CD4-positive, CD25-positive, alpha-beta regulatory T cell (primary cell): ENCODE measurements around the gene MED12L. TPM values are rescaled to one million over a fixed set of nuclear protein-coding genes. Genes with fewer than 3 reads are reported as not detected.

Experiments used
- ATAC-seq, 2 donors: fragments of 150-1000 bp; cut with Tn5 transposase; one replicate each; pipeline ENCODE4 v1.10.0; 2021; ENCODE audit warnings: low read depth in 2 of 2, moderate number of reproducible peaks in 2 of 2, moderate library complexity in 1 of 2
- DNase-seq, 3 donors: peaks; one replicate each; pipeline versions ENCODE4 v3.0.0 to v3.0.0-alpha.2; 2012 to 2022; ENCODE audit warnings: mixed read lengths in 1 of 3
- H3K27ac ChIP-seq: one replicate; pipeline ENCODE4 v1.7.0; 2013; ENCODE audit warnings: mild to moderate bottlenecking, low read length; ENCODE audit not compliant: insufficient read depth, poor library complexity, severe bottlenecking
- H3K27me3 ChIP-seq: one replicate; pipeline ENCODE4 v1.7.0; 2013; ENCODE audit warnings: low read length; ENCODE audit not compliant: control insufficient read depth, insufficient read depth
- H3K36me3 ChIP-seq: one replicate; pipeline ENCODE4 v1.7.0; 2013; ENCODE audit warnings: mild to moderate bottlenecking, low read length, moderate library complexity; ENCODE audit not compliant: control insufficient read depth, insufficient read depth
- H3K4me1 ChIP-seq: 2 replicates; pipeline ENCODE4 v1.7.0; 2013; ENCODE audit warnings: mild to moderate bottlenecking, low read length; ENCODE audit not compliant: insufficient read depth, control insufficient read depth, poor library complexity, severe bottlenecking
- H3K4me3 ChIP-seq: one replicate; pipeline ENCODE4 v1.7.0; 2013; ENCODE audit warnings: low read depth, mild to moderate bottlenecking, low read length, moderate library complexity
- H3K9me3 ChIP-seq, 2 experiments: 1 replicate in 1 of 2; 2 replicates in 1 of 2; pipeline ENCODE4 v1.7.0; 2013; ENCODE audit warnings: low read length in 2 of 2, mild to moderate bottlenecking in 1 of 2, moderate library complexity in 1 of 2; ENCODE audit not compliant: control insufficient read depth in 2 of 2
- H3K27ac Mint-ChIP-seq, 3 donors: one replicate each; pipeline ENCODE4 v1.8.0; 2020 to 2022; ENCODE audit warnings: mild to moderate bottlenecking in 3 of 3, mixed read lengths in 3 of 3, moderate library complexity in 2 of 3
- H3K27me3 Mint-ChIP-seq: one replicate; pipeline ENCODE4 v1.8.0; 2022; ENCODE audit warnings: mild to moderate bottlenecking, mixed read lengths
- H3K36me3 Mint-ChIP-seq: one replicate; pipeline ENCODE4 v1.8.0; 2020; ENCODE audit warnings: mixed read lengths
- H3K4me1 Mint-ChIP-seq, 4 donors: one replicate each; pipeline ENCODE4 v1.8.0; 2020 to 2022; ENCODE audit warnings: mixed read lengths in 4 of 4, mild to moderate bottlenecking in 1 of 4
- H3K4me3 Mint-ChIP-seq, 4 donors: one replicate each; pipeline ENCODE4 v1.8.0; 2020 to 2022; ENCODE audit warnings: mild to moderate bottlenecking in 4 of 4, mixed read lengths in 4 of 4, moderate library complexity in 3 of 4
- H3K9me3 Mint-ChIP-seq, 7 donors: one replicate each; pipeline ENCODE4 v1.8.0; 2020 to 2022; ENCODE audit warnings: mixed read lengths in 7 of 7, mild to moderate bottlenecking in 3 of 7, moderate library complexity in 2 of 7
- polyA plus RNA-seq, 4 donors: library from polyadenylated mRNA; unstranded; fragments of 300-500 nt; fragmentation: Illumina TruSeq; gene quantifications; one replicate each; pipeline ENCODE4 v1.2.3, GENCODE V29; 2021
- total RNA-seq: library from RNA; stranded (reverse); gene quantifications from one replicate; pipeline ENCODE4 v1.2.3, GENCODE V29; 2022

The MED12L gene
- total and polyA plus RNA-seq, 5 donors from 2014 or later: 2.7 TPM; not detected in 4

- Histone ChIP-seq H3K4me3 (no peak overlapping the region), H3K27ac (no peak overlapping the region), H3K4me1 (no peaks in the 10 kb centered on the region), H3K9me3 (no peaks in the 10 kb centered on the region), H3K36me3 (no peaks in the 10 kb centered on the region), H3K27me3 (peaks cover 13% of the 10 kb centered on the region)
- no peak for ATAC-seq
- Mint-ChIP-seq H3K4me3 (no peak overlapping the region), H3K27me3 (peaks cover 10% of the 10 kb centered on the region), H3K4me1 (no peaks in the 10 kb centered on the region), H3K9me3 (no peaks in the 10 kb centered on the region), H3K36me3 (no peaks in the 10 kb centered on the region), H3K27ac (no peak overlapping the region)
- DNase-seq: no peak
Observed at GRCh38 chr3:151155409-151156128, 70.1 kb downstream of the MED12L start.

GRCh38 chr3:151156618-151157216, 71.3 kb downstream of the MED12L start:
- Mint-ChIP-seq H3K4me3 (no peak overlapping the region), H3K4me1 (no peaks in the 10 kb centered on the region), H3K36me3 (no peaks in the 10 kb centered on the region), H3K27ac (no peak overlapping the region), H3K27me3 (peaks cover 15% of the 10 kb centered on the region), H3K9me3 (no peaks in the 10 kb centered on the region)
- no peak overlapping the region for H3K27ac ChIP-seq
- H3K4me1 ChIP-seq: no peaks in the 10 kb centered on the region
- peaks cover 15% of the 10 kb centered on the region for H3K27me3 ChIP-seq
- no peaks in the 10 kb centered on the region for H3K36me3 ChIP-seq
- DNase-seq (peak in 2 of 3 donors; percentile 50 to 82), ATAC-seq (peak; percentile 45 to 62)
- H3K9me3 ChIP-seq: no peaks in the 10 kb centered on the region
- H3K4me3 ChIP-seq: no peak overlapping the region

GRCh38 chr3:151159806-151160205, 74.3 kb downstream of the MED12L start:
- Histone ChIP-seq H3K9me3 (no peaks in the 10 kb centered on the region), H3K27ac (no peak overlapping the region), H3K4me1 (no peaks in the 10 kb centered on the region), H3K27me3 (peaks cover 14% of the 10 kb centered on the region), H3K4me3 (no peak overlapping the region), H3K36me3 (no peaks in the 10 kb centered on the region)
- Mint-ChIP-seq H3K9me3 (no peaks in the 10 kb centered on the region), H3K4me1 (no peaks in the 10 kb centered on the region), H3K27ac (no peak overlapping the region), H3K4me3 (no peak overlapping the region), H3K36me3 (no peaks in the 10 kb centered on the region), H3K27me3 (peaks cover 15% of the 10 kb centered on the region)
- no peak for DNase-seq
- no peak for ATAC-seq

GRCh38 chr3:151165226-151165625, 79.8 kb downstream of the MED12L start:
- Histone ChIP-seq H3K27ac (no peak overlapping the region), H3K27me3 (peaks cover 3% of the 10 kb centered on the region), H3K4me3 (no peak overlapping the region), H3K36me3 (no peaks in the 10 kb centered on the region), H3K9me3 (no peaks in the 10 kb centered on the region), H3K4me1 (no peaks in the 10 kb centered on the region)
- H3K9me3 Mint-ChIP-seq: peaks cover 0 to 2% (median 0%) of the 10 kb centered on the region in 7 donors
- DNase-seq: no peak
- no peak overlapping the region for H3K4me3 Mint-ChIP-seq
- H3K4me1 Mint-ChIP-seq: peaks cover 0 to 7% (median 3%) of the 10 kb centered on the region in 4 donors
- peaks cover 15% of the 10 kb centered on the region for H3K27me3 Mint-ChIP-seq
- no peak for ATAC-seq
- no peak overlapping the region for H3K27ac Mint-ChIP-seq
- no peaks in the 10 kb centered on the region for H3K36me3 Mint-ChIP-seq

- Histone ChIP-seq H3K4me3 (no peak overlapping the region), H3K4me1 (peaks cover 7% of the 10 kb centered on the region), H3K27me3 (no peaks in the 10 kb centered on the region), H3K27ac (no peak overlapping the region), H3K9me3 (no peaks in the 10 kb centered on the region), H3K36me3 (no peaks in the 10 kb centered on the region)
- DNase-seq (peak in 1 of 3 donors; percentile 48), ATAC-seq (no peak)
- peaks cover 0 to 2% (median 0%) of the 10 kb centered on the region in 7 donors for H3K9me3 Mint-ChIP-seq
- H3K27ac Mint-ChIP-seq: no peak overlapping the region
- H3K4me3 Mint-ChIP-seq: no peak overlapping the region
- H3K4me1 Mint-ChIP-seq: peaks cover 0 to 16% (median 9%) of the 10 kb centered on the region in 4 donors
- peaks cover 13% of the 10 kb centered on the region for H3K27me3 Mint-ChIP-seq
- no peaks in the 10 kb centered on the region for H3K36me3 Mint-ChIP-seq
Observed at GRCh38 chr3:151166161-151166560, 80.7 kb downstream of the MED12L start.

- H3K9me3 ChIP-seq: no peaks in the 10 kb centered on the region
- peak; percentile 67 to 70 for ATAC-seq
- no peaks in the 10 kb centered on the region for H3K27me3 ChIP-seq
- no peak overlapping the region for H3K4me3 Mint-ChIP-seq
- no peak overlapping the region for H3K4me3 ChIP-seq
- H3K36me3 Mint-ChIP-seq: no peaks in the 10 kb centered on the region
- DNase-seq: peak; percentile 54 to 79 (median 64)
- peaks cover 13% of the 10 kb centered on the region for H3K4me1 ChIP-seq
- H3K27ac Mint-ChIP-seq: no peak overlapping the region
- peaks cover 0 to 2% (median 0%) of the 10 kb centered on the region in 7 donors for H3K9me3 Mint-ChIP-seq
- H3K36me3 ChIP-seq: no peaks in the 10 kb centered on the region
- H3K27me3 Mint-ChIP-seq: peaks cover 10% of the 10 kb centered on the region
- H3K4me1 Mint-ChIP-seq: peaks cover 0 to 30% (median 20%) of the 10 kb centered on the region in 4 donors
- H3K27ac ChIP-seq: no peak overlapping the region
Observed at GRCh38 chr3:151168269-151169094, 83.0 kb downstream of the MED12L start.

- no peaks in the 10 kb centered on the region for H3K36me3 ChIP-seq
- peaks cover 10% of the 10 kb centered on the region for H3K27me3 Mint-ChIP-seq
- no peak for DNase-seq
- peaks cover 13% of the 10 kb centered on the region for H3K4me1 ChIP-seq
- no peaks in the 10 kb centered on the region for H3K27me3 ChIP-seq
- H3K4me3 Mint-ChIP-seq: no peak overlapping the region
- no peak for ATAC-seq
- no peak overlapping the region for H3K4me3 ChIP-seq
- no peaks in the 10 kb centered on the region for H3K36me3 Mint-ChIP-seq
- peaks cover 0 to 2% (median 0%) of the 10 kb centered on the region in 7 donors for H3K9me3 Mint-ChIP-seq
- H3K27ac ChIP-seq: no peak overlapping the region
- H3K27ac Mint-ChIP-seq: no peak overlapping the region
- H3K9me3 ChIP-seq: no peaks in the 10 kb centered on the region
- peaks cover 0 to 30% (median 20%) of the 10 kb centered on the region in 4 donors for H3K4me1 Mint-ChIP-seq
Observed at GRCh38 chr3:151169262-151169947, 83.9 kb downstream of the MED12L start.
